K562 (cell line): ENCODE data around the gene NCF2.

Experiments
- CBX8 ChIP-seq: fragments of 200-600 bp; sonication (generic); IDR thresholded peaks from 2 replicates; pipeline ENCODE4 v1.6.1; 2012; ENCODE audit warnings: borderline replicate concordance, mixed run types, low read depth, mild to moderate bottlenecking, moderate library complexity, mixed read lengths, low read length, control low read depth, inconsistent platforms; ENCODE audit not compliant: poor library complexity, severe bottlenecking; ENCODE audit errors: extremely low read depth
- CC2D1A ChIP-seq: fragments of 450-650 bp; IDR thresholded peaks from 2 replicates; pipeline ENCODE4 v1.6.1; 2017; ENCODE audit warnings: mild to moderate bottlenecking
- DMBX1 ChIP-seq: fragments of 250-450 bp; sonication (Bioruptor Pico); IDR thresholded peaks from 2 replicates; pipeline ENCODE4 v1.8.0; 2022; ENCODE audit warnings: inconsistent platforms, mild to moderate bottlenecking, moderate library complexity, borderline replicate concordance
- LCOR ChIP-seq: sonication (generic); formaldehyde crosslinking; IDR thresholded peaks from 2 replicates; pipeline ENCODE4 v1.8.0; 2022; ENCODE audit warnings: mild to moderate bottlenecking, missing genetic modification reagents
- SMAD2 ChIP-seq: fragments of 150-350 bp; IDR thresholded peaks from 2 replicates; pipeline ENCODE4 v1.6.1; 2014; ENCODE audit warnings: low read depth, mild to moderate bottlenecking, low read length
- STAT5A ChIP-seq: IDR thresholded peaks from 2 replicates; pipeline ENCODE4 v1.6.1; 2012; ENCODE audit warnings: low read length, inconsistent platforms, borderline replicate concordance
- TAF1 ChIP-seq: IDR thresholded peaks from 2 replicates; pipeline ENCODE4 v1.6.1; 2011; ENCODE audit warnings: mild to moderate bottlenecking, low read length, moderate library complexity; ENCODE audit not compliant: insufficient read depth, control insufficient read depth, severe bottlenecking; ENCODE audit errors: extremely low read depth
- TBP ChIP-seq: optimal IDR thresholded peaks from 2 replicates; pipeline ENCODE3; 2011; ENCODE audit warnings: low read depth, low read length, improper control_type of control experiment
- TCF3 ChIP-seq: sonication (generic); formaldehyde crosslinking; IDR thresholded peaks from 2 replicates; pipeline ENCODE4 v1.4.0; 2020; ENCODE audit warnings: mild to moderate bottlenecking, missing genetic modification reagents
- TF ChIP-seq, protein P1 (sequence below), 3 experiments: IDR thresholded peaks in 2 of 3; conservative IDR thresholded peaks in 1 of 3; 2 replicates each; pipeline ENCODE4 v1.5.1; 2011 to 2012; ENCODE audit warnings: low read length in 3 of 3, mild to moderate bottlenecking in 3 of 3, control low read depth in 2 of 3, improper control_type of control experiment in 1 of 3, inconsistent platforms in 1 of 3, low read depth in 1 of 3, mixed read lengths in 1 of 3, moderate library complexity in 1 of 3; ENCODE audit not compliant: insufficient read depth in 2 of 3
- TF ChIP-seq, protein P2 (sequence below): sonication (generic); formaldehyde crosslinking; IDR thresholded peaks from 2 replicates; pipeline ENCODE4 v1.9.0; 2022; ENCODE audit warnings: mild to moderate bottlenecking, missing genetic modification reagents
- TF ChIP-seq, protein P3 (sequence below): fragments of 250-450 bp; sonication (Bioruptor Pico); IDR thresholded peaks from 2 replicates; pipeline ENCODE4 v1.8.0; 2022; ENCODE audit warnings: moderate library complexity, mild to moderate bottlenecking, inconsistent platforms

DNA sequence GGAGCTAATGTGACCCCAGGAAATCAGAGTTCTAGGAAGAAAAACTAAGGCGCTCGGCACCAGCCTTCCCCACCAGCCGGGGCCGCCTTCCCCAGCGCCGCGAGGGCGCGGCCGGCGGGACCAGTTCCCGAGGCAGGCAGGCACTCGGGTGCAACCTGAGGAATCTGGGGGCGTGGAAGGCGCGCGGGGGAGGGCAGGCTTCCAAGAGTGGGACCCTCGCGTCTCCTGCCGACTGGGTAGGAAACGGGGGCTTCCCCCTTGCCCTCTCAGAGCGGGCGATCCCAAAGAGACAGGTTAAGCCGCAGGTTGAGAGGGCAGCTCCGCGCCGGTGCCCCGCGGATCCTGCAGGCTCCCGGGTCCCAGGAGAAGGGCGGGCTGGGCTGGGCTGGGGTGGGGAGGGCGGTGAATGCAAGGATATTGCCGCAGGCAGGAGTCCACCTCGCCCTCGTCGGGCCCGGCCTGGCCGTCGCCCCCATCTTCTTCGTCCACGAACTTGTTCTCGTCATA, 44.9 kb upstream of the NCF2 start:
- TF ChIP-seq TCF3 (no peak), DMBX1 (CRISPR knock-in tag) (no peak), SMAD2 (no peak), TAF1 (no peak), CBX8 (no peak), LCOR (CRISPR knock-in tag) (no peak), STAT5A (no peak), CC2D1A (no peak), TBP (no peak)
- TF ChIP-seq, protein P1, sequence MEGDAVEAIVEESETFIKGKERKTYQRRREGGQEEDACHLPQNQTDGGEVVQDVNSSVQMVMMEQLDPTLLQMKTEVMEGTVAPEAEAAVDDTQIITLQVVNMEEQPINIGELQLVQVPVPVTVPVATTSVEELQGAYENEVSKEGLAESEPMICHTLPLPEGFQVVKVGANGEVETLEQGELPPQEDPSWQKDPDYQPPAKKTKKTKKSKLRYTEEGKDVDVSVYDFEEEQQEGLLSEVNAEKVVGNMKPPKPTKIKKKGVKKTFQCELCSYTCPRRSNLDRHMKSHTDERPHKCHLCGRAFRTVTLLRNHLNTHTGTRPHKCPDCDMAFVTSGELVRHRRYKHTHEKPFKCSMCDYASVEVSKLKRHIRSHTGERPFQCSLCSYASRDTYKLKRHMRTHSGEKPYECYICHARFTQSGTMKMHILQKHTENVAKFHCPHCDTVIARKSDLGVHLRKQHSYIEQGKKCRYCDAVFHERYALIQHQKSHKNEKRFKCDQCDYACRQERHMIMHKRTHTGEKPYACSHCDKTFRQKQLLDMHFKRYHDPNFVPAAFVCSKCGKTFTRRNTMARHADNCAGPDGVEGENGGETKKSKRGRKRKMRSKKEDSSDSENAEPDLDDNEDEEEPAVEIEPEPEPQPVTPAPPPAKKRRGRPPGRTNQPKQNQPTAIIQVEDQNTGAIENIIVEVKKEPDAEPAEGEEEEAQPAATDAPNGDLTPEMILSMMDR (IDR thresholded peaks at IDR 0.05 in 2 of 3, conservative IDR thresholded peaks at IDR 0.05 in 1 of 3; ENCODE audit: insufficient read depth in 2 of 3, low read depth in 1 of 3, low read length in 3 of 3), result no peak
- TF ChIP-seq, protein P2, sequence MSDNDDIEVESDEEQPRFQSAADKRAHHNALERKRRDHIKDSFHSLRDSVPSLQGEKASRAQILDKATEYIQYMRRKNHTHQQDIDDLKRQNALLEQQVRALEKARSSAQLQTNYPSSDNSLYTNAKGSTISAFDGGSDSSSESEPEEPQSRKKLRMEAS, result no peak
- TF ChIP-seq, protein P3, sequence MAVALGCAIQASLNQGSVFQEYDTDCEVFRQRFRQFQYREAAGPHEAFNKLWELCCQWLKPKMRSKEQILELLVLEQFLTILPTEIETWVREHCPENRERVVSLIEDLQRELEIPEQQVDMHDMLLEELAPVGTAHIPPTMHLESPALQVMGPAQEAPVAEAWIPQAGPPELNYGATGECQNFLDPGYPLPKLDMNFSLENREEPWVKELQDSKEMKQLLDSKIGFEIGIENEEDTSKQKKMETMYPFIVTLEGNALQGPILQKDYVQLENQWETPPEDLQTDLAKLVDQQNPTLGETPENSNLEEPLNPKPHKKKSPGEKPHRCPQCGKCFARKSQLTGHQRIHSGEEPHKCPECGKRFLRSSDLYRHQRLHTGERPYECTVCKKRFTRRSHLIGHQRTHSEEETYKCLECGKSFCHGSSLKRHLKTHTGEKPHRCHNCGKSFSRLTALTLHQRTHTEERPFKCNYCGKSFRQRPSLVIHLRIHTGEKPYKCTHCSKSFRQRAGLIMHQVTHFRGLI (CRISPR knock-in tag), result no peak
